ENCODE measurements around the gene PKDCC.

DNA sequence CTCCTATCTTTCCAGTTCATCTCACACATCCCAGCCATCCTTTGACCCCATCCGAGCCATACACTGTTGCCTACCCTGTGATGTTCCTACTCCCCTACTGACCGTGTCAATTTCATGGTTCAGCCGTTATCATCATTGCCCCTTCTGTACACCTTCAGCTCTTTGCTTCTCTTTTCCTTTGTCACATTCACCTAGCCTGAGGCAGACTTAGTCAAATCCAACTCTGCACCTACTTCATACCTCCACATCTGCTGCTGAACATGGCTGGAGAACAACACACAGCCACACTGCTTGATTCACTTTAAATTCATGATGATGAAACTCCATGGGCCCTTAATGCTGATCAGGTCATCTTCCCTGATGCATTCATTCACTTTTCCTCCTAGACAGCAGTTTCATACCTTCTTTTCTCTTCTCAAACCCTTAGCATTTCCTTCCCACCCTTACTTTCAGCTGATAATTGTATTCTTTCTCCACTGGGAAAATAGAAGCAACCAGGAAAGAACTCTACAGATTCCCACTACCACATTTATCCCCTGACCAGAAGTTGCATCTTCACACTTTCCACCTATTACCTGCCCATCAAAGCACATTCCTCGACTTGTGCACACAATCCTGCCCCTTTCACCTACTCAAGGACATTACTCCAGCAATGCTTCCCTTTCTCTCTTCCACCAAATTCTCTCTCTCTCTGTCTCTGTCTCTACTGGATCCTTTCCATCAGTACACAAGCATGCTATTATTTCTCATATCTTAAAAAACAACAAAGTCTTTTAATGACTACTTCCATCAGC, 59.6 kb downstream of the PKDCC start:
- TF ChIP-seq, protein P1, sequence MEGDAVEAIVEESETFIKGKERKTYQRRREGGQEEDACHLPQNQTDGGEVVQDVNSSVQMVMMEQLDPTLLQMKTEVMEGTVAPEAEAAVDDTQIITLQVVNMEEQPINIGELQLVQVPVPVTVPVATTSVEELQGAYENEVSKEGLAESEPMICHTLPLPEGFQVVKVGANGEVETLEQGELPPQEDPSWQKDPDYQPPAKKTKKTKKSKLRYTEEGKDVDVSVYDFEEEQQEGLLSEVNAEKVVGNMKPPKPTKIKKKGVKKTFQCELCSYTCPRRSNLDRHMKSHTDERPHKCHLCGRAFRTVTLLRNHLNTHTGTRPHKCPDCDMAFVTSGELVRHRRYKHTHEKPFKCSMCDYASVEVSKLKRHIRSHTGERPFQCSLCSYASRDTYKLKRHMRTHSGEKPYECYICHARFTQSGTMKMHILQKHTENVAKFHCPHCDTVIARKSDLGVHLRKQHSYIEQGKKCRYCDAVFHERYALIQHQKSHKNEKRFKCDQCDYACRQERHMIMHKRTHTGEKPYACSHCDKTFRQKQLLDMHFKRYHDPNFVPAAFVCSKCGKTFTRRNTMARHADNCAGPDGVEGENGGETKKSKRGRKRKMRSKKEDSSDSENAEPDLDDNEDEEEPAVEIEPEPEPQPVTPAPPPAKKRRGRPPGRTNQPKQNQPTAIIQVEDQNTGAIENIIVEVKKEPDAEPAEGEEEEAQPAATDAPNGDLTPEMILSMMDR (CRISPR knock-in tag; IDR thresholded peaks at IDR 0.05), result no peak
- TF ChIP-seq, protein P2, sequence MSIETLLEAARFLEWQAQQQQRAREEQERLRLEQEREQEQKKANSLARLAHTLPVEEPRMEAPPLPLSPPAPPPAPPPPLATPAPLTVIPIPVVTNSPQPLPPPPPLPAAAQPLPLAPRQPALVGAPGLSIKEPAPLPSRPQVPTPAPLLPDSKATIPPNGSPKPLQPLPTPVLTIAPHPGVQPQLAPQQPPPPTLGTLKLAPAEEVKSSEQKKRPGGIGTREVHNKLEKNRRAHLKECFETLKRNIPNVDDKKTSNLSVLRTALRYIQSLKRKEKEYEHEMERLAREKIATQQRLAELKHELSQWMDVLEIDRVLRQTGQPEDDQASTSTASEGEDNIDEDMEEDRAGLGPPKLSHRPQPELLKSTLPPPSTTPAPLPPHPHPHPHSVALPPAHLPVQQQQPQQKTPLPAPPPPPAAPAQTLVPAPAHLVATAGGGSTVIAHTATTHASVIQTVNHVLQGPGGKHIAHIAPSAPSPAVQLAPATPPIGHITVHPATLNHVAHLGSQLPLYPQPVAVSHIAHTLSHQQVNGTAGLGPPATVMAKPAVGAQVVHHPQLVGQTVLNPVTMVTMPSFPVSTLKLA (IDR thresholded peaks at IDR 0.05), result no peak
- TF ChIP-seq CAMTA2 (CRISPR knock-in tag; IDR thresholded peaks at IDR 0.05; ENCODE audit: borderline replicate concordance), result no peak
- TF ChIP-seq, protein P3, sequence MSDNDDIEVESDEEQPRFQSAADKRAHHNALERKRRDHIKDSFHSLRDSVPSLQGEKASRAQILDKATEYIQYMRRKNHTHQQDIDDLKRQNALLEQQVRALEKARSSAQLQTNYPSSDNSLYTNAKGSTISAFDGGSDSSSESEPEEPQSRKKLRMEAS (IDR thresholded peaks at IDR 0.05), result no peak
- TF ChIP-seq KAT7 (CRISPR knock-in tag; IDR thresholded peaks at IDR 0.05; ENCODE audit: borderline replicate concordance), result 0 out of 2 replicates have a peak, but pooled peaks have one; percentile 14
- TF ChIP-seq U2AF2 (IDR thresholded peaks at IDR 0.05; ENCODE audit: low read depth, low read length), result no peak
- no peak; the same call in 1 of the 2 replicates for TF ChIP-seq FOSL2 (CRISPR knock-in tag; IDR thresholded peaks at IDR 0.05)
- no peak for TF ChIP-seq EZH2 (conservative IDR thresholded peaks at IDR 0.05; ENCODE audit: low read depth, low read length)

All from HepG2 (cell line).